NCI-H187 (cell line): ENCODE measurements around the gene MYLK.
A peak's percentile ranks its signal among the peaks of the same experiment; 100 is the strongest.

Experiments
- DNase-seq, 2 experiments: peaks; one replicate each; lab custom pipeline; 2025; lab: John Stamatoyannopoulos, UW

MYLK gene

DNA sequence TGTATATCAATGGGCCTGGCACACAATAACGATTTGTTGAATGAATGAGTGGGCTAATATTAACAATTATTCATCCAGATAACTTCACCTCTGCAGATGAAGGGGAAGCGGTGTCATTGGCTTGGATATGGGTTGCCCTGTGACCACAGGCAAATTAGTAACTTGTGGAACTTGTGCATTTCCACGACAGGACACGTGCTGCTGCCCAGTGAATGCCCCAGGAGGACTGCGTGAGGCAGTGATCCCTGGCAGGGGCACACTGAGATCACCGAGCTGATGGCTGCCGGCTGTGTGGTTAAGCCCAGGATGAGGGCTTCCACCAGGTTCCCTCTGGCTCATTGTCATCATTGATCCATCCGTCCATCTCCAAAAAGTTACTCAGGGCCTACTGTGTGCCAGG lies 215.2 kb downstream of the MYLK start:
- DNase-seq = no peak

GRCh38 chr3:123667784-123668183 lies 216.3 kb downstream of the MYLK start:
- no peak for DNase-seq

DNA sequence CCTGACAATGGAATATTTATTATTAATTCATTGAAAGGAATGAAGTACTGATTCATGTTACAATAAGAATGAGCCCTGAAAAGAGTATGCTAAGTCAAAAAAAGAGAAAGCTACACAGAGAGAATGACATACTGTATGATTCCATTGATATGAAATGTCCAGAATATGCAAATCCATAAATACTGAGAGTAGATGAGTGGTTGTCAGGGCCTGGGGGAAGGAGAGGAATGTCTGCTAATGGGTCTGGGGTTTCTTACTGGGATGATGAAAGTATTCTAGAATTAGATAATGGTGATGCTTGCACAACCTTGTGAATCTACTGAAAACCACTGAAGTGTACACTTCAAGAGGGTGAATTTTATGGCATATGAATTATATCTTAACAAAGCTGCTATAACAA lies 219.4 kb downstream of the MYLK start:
- DNase-seq = no peak

GRCh38 chr3:123663977-123664376 lies 220.2 kb downstream of the MYLK start:
- no peak for DNase-seq

GRCh38 chr3:123661973-123662372 lies 222.2 kb downstream of the MYLK start:
- DNase-seq = no peak

DNA sequence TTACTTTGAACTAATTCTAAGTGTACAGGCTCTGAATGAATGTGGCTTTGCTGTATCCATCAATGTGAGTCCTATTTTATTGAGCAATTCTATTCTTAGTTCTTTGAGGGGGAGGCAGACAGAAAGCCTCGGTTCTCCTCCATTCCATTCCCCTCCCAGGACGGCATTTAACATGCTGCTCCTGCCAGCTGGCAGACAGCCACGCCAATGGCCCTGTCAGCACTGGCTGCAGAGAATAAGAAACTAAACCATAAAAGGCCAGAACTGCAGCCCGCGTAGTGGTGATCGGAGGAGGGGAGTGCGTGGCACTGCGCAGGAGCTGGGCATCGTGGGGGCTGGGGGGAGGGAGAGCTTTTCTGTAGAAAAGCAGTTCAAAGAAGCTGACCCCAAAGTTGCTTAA lies 223.2 kb downstream of the MYLK start:
- DNase-seq = no peak

GRCh38 chr3:123660141-123660675 lies 223.9 kb downstream of the MYLK start:
- no peak for DNase-seq

DNA sequence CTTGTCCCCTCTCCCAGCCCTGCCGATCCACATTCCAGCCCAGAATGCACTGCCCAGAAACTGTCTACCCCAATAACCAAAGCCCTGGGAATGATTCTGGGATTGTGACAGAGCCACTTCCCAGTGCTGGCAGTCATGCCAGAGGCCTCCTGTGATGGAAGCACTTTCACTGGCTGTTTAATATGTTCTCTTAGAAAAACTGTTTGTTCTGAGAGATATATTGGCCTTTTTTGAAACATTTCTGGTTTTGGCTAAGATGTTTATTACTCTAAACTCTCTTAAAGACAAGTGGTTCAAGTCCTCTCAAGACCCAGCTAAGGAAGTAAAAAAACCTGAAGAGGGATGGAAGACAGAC lies 225.3 kb downstream of the MYLK start:
- DNase-seq = no peak

GRCh38 chr3:123658118-123658851 lies 225.8 kb downstream of the MYLK start:
- DNase-seq = no peak

- no peak for DNase-seq
These were observed 226.6 kb downstream of the MYLK start for GRCh38 chr3:123657568-123657967.

DNA sequence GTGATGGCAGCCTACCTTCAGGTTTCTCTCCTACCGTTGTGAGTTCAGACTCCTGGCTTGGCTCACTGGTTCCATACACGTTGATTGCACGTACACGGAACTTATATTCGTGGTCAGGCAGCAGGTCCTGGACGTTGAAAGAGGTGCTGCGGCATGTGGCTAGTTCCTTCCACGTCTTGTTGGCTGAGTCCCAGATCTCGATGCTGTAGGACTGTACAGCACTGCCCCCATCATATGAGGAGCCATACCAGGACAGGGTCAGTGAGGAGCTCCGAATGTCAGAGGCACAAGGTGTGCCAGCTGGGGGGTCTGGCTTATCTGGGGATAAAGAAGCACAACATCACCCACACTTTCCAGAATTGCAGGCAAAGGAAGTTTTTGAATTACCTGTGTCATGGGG lies 227.0 kb downstream of the MYLK start:
- no peak for DNase-seq

GRCh38 chr3:123656691-123657090 lies 227.4 kb downstream of the MYLK start:
- no peak for DNase-seq

DNA sequence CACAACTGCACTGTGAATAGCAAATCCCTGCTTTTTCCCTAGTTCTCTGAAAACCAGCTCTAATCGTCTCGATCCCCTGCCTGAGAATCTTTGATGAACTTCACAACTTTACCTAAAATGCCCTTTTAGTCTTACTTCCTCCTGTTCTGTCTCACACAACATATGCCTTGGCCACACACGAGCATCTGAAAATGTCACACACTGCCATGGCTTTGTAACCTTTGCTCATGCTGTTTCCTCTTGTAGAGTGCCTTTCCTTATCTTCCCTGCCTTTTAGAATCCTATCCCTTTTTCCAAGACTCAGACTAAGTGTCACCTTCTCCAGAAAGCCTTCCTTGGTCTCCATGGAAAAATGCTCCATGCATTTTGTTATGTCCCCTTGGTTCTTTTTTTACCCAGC lies 227.9 kb downstream of the MYLK start:
- no peak for DNase-seq

DNA sequence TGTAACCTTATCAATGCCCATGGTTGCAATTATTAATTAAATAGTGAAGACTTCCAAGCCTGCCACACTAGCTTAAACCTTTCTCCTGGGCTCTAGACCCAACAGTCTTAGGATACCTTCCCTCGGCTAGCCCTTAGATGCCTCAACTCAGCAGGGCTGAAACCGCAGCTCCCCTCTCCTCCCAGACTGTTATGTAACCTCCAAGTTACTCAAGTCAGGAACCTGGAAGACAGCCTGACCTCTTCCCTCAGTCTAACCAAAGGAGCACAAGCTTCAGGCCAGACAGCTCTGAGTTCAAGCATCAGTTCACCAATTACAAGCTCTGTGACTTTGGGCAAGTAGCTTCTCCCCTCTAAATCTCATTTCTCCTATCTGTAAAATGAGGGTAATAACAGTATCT lies 228.7 kb downstream of the MYLK start:
- no peak for DNase-seq

DNA sequence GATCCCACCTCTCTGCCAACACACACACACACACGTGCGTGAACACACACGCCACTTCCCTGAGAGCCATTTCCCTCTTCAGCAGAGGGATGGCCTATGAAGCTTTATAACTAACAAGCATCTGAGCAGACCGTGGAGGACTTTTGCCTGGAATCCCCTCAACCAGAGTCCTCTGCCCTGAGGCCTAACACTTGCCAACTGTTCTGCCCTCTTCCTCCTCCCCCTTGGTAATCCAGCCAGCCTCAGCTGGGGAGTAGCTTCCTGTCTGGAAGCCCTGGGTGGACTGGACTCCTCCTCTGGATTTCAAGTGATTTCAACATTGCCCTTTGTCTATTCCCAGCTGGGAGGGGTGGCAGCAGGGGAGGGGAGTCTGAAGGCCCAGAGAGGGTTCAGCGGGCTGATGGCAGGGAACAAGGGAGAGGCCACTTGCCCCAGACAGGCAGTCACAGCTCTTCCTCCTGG lies 230.9 kb downstream of the MYLK start:
- no peak for DNase-seq

DNA sequence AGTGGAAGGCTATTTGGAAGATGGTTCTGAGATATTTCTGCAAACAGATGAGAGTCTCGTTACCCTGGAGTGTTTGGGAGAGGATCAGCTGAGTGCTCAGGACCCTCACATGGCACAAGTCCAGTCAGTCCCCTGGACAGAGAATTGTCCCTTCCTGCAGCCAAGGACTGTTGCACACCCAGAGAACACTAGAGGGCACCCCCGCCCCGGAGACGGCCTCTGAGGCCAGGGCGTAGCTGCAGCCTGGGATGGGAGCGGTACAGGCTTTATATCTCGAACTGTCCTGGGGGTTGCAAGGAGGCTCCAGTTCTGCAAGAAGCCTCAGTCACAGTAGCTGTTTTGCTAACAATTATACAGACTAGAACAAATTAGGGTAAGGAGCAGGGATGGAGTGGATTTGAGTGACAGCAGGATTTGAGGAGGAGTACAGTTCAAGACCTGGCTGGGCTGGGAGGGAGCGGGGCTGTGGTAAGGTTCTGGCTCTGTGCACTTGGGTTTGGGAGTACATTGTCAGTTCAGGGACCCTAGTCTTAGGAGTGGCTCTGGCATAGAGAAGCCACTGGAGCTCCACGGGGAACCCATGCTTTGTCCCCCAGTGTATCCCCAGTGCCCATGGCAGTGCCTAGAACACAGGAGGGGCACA lies 231.7 kb downstream of the MYLK start:
- DNase-seq = peak; percentile 26 to 60

- no peak for DNase-seq
These were observed 232.4 kb downstream of the MYLK start for GRCh38 chr3:123651449-123652341.

DNA sequence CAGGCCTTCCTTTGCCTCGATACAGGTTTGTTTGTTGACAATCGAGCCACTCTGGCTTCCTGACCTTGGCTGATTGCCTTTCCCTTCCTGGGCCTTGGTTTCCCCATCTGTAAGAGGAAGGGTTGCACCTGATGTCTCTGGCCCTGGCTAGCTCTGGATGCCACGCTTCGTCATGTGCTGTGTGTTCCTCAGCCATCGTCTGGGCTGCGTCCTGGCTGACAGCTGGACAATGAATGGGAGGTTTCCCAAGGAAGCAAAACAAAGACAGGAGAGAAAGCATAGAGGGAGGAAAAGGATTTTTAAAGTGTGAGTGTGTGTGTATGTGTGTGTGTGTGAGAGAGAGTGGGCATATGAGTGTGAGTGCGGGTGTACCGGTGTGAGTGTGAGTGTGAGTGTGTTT lies 234.0 kb downstream of the MYLK start:
- DNase-seq = no peak

- DNase-seq = no peak
These were observed 235.3 kb downstream of the MYLK start for GRCh38 chr3:123648696-123649405.

DNA sequence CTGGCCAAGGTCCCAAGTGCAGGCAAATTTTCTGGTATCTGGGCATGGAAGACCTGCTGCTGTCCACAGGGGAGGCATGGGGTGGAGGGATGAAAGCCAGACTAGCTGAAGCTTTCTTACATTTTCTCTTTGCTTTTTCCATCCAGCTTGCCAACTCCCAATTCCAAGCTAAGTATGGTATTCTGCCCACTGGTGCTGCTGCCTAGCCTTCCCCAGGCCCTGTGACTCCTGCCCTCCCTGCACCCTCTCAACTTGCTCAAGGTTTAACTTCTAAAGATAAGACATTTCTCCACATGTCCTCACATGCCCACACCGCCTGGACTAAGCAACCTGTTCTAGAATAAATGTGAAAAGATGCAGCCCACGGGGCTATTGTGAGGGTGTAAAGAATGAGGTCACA lies 239.8 kb downstream of the MYLK start:
- no peak for DNase-seq

GRCh38 chr3:123642957-123643330 lies 241.2 kb downstream of the MYLK start:
- DNase-seq = no peak
